Lung microvascular endothelial cell (primary cell): Measurements from ENCODE around the gene USP6NL. TPM values are rescaled to one million over a fixed set of nuclear protein-coding genes. Genes with fewer than 3 reads are reported as not detected.

ENCODE experiments used
- DNase-seq, 2 donors: peaks; one replicate each; pipeline versions ENCODE4 v3.0.0 to v3.0.0-alpha.2; 2010; ENCODE audit warnings: low read depth in 2 of 2
- total RNA-seq: library from RNA; depleted of rRNA; stranded (reverse); fragments of >200 nt; gene quantifications from 2 replicates; pipeline ENCODE4 v1.2.1, GENCODE V29; 2014

USP6NL gene
- total RNA-seq, 1 donor from 2014 or later: 11.3 TPM

GRCh38 chr10:11553773-11554381 lies 57.6 kb downstream of the USP6NL start:
- DNase-seq: no peak

GRCh38 chr10:11551916-11552602 lies 59.4 kb downstream of the USP6NL start:
- peak; percentile 69 to 91 for DNase-seq

DNA sequence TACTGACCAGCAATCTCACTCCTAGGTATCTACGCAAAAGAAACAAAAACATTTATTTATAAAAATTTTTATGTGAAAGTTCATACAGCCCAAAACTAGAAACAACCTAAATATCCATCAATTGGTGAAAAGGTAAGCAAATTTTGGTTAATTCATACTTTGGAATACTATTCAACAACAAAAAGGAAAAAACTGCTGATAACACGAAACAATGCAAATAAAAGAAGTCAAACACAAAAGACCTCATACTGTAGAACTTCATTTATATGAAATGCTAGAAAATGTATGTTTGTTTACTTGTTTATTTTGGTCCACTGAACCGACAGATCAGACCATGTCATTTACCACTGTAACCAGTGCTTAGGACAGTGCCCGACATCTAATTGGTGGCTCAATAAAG lies 60.3 kb downstream of the USP6NL start:
- DNase-seq: no peak

DNA sequence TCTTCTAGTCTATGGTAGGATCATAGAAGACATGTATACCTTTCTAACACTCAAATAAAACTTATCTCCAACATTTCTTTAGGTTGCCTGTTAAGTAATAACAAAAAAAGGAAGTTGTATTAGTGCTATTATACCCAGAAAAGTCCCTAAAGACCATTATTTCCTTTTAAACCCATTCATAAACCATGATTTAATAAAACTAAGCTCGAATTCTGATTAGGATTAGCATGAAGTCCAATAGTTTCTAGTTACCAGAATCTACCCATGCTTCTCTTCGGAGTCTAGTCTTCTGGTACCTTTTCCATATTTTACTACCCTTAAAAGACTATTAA lies 62.7 kb downstream of the USP6NL start:
- DNase-seq: no peak

DNA sequence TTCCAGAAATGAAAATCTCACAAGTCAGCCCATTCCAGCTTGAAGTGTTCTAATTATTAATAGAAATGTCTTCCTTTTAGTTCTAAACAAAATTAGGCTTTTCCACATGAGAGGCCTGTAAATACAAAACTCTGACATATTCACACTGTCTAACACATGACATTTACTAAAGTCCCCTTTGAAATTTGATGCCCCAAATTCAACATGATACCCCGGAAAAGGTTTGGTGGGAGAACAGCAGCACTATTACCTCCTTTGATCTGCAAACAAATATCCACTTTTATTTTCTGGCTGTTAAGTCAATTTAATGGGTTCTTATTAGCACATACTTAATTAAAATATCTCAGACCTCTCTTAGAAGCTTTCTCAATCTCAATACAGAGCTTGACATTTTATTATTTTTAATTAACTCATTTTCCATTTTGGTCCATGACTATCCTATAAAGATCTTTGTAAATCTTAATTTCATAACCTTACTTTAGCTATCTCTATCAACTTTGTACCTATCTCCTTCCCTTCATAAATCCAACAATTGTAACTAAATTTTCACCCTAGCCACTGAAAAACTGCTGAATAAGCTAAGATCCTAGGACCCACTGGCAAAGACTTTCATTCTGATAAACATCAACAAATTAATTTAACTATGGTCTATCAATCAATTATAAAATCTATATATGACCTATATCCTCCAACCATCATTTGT lies 63.2 kb downstream of the USP6NL start:
- no peak for DNase-seq

DNA sequence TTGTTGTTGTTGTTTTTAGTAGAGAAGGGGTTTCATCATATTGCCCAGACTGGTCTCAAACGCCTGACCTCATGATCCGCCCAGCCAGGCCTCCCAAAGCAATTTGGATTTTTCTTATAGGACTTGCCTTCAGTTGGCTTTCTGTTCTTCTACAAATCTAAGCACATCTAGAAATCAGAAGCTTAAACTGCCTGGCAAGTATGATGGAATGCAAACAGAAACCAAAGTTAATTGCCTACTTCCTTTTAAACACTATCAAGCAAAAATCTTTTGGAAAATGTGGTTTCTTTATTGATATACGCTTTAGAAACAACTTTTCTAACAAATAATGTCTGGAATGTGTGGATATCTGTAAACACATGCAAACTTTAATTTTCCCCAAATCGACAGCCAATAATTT lies 64.9 kb downstream of the USP6NL start:
- peak; percentile 23 to 47 for DNase-seq

DNA sequence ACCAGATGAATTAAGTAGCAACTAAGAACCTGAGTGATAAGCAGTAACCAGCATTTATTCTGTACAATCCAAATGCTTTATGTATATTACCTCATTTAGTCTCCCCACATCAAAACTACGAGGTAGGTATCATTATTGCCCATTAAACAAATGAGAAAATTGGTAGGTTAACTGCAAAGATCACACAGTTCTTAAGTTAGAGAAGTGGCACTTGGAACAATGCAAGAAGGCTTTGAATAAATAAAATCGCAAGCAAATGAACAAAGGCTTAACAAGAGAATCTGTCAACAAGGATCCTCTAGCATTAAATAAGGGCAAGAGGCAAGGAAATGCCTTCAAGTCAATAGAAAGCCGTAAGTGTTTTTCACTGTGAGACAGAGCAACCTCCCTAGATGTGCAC lies 70.2 kb downstream of the USP6NL start:
- DNase-seq: no peak

DNA sequence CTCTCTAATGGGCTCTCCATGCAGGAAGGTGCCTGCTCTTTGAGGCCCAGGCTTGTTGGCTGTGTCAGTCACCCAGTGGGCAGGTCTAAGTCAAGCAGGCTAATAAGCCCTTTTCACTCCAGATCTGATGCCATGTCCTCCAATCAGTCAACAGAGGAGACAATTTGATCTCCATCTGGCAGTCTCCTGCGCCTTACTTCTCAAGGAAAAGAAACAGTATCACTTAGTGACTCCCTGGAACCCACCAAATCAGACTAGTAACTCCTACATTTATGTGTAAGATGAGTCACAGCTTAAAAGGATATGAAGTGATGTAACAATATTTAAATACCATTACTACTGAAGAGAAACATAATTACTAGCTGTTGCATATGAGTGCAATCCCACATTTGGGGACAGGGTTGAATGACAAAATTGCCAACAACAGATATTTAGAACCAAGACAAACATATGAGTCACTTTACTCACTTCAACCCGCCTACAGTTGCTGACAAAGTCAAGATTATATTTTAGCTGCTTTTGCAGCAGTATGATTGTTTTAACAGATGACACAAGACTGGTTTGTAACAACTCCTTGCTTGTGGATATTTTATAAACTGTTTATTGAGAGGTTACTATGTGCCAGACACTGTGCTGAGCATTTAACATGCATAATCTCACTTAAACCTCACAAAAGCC lies 72.1 kb downstream of the USP6NL start:
- peak; percentile 8 to 23 for DNase-seq

- no peak for DNase-seq
Observed at GRCh38 chr10:11538834-11539190, 72.6 kb downstream of the USP6NL start.

GRCh38 chr10:11536228-11536627 lies 75.2 kb downstream of the USP6NL start:
- no peak for DNase-seq

DNA sequence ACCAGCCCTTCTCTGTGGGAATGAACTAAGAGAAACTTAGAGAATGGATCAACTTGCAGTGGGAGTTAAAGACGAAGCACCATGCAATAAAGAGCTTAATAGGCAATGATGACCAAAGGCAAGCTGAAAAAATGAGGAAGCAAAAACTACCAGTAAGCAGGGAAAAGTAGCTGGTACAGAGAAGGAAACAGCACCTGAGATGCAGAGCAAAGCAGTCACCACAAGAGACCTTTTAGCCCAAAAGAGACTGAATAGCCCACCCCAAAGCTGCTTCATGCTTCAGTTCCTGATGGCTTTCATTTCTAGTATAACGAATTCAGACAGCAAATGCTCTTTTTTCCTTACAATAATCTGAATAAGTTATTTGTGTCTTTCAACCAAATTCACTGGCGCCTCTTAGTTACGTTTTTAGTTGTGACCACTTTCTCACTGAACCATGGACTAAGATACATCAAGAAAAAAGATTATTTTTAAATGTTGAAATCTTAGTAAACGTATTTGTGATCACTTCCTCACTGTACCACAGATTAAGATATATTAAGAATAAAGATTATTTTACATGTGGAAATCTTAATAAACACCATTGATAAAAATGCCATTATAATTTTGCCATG lies 76.0 kb downstream of the USP6NL start:
- no peak for DNase-seq

- no peak for DNase-seq
Observed at GRCh38 chr10:11533328-11533781, 78.1 kb downstream of the USP6NL start.

- no peak for DNase-seq
Observed at GRCh38 chr10:11532306-11532705, 79.1 kb downstream of the USP6NL start.

- no peak for DNase-seq
Observed at GRCh38 chr10:11530806-11531205, 80.6 kb downstream of the USP6NL start.

GRCh38 chr10:11529276-11529903 lies 82.1 kb downstream of the USP6NL start:
- no peak for DNase-seq

- DNase-seq: no peak
Observed at GRCh38 chr10:11528286-11528685, 83.2 kb downstream of the USP6NL start.

GRCh38 chr10:11527691-11528255 lies 83.7 kb downstream of the USP6NL start:
- DNase-seq: peak; percentile 43

DNA sequence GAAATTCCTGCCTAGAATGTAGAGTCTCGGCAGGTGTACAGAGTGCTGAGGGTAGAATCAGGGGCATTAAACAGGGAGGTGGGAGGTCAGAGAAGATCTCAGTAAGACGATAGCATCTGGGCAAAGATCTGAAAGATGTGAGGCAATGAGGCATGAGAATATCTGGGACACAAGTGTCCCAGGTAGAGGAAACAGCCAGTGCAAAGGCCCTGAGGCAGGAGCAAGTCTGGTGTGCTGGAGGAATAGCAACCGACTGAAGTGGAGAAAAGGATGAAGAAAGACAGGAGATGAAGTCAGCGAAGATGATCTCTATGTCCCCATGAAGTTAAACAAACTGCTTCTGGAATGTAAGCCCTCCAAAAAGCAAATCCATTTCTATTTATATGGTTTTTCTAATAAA lies 84.4 kb downstream of the USP6NL start:
- DNase-seq: no peak

DNA sequence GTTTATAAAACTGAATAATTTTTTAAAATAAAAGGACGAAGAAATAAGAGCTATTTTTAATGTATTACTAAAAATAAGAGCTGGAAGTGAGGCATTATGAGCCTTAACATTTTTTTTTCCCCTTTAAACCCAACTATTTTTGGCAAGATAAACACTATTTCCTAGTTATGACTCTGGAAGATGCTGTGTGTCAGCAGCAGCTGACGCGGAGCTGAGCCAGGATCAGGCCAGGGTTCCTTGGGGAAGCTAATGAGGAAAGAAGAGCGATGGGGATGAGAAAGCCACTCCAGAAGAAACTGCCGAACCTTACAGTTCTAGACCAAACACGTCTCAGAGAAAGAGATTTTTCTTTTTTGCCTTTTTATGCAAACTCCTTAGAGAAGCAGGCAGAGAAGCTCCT lies 85.9 kb downstream of the USP6NL start:
- no peak for DNase-seq

GRCh38 chr10:11522821-11523245 lies 88.6 kb downstream of the USP6NL start:
- DNase-seq: no peak

- no peak for DNase-seq
Observed at GRCh38 chr10:11521860-11522259, 89.6 kb downstream of the USP6NL start.
